ENCODE data around the gene NOD1.

- TF ChIP-seq CREM (IDR thresholded peaks at IDR 0.05) (no peak), CREM (CRISPR knock-in tag; IDR thresholded peaks at IDR 0.05) (no peak), SKIL (CRISPR knock-in tag; IDR thresholded peaks at IDR 0.05; ENCODE audit: borderline replicate concordance) (no peak), ATF6 (CRISPR knock-in tag; conservative IDR thresholded peaks at IDR 0.05) (no peak), FOXA3 (CRISPR knock-in tag; IDR thresholded peaks at IDR 0.05) (no peak), CTCF (CRISPR knock-in tag; IDR thresholded peaks at IDR 0.05) (no peak), ZNF703 (CRISPR knock-in tag; IDR thresholded peaks at IDR 0.05; ENCODE audit: borderline replicate concordance) (no peak), USF2 (IDR thresholded peaks at IDR 0.05; ENCODE audit: low read depth, low read length) (no peak), USF2 (CRISPR knock-in tag; IDR thresholded peaks at IDR 0.05; ENCODE audit: borderline replicate concordance) (no peak), ELF1 (CRISPR knock-in tag; IDR thresholded peaks at IDR 0.05) (no peak), PHF5A (CRISPR knock-in tag; IDR thresholded peaks at IDR 0.05; ENCODE audit: low read depth, unreplicated experiment) (no peak)
These were observed 12.3 kb downstream of the NOD1 start for GRCh38 chr7:30466266-30466665.

All from HepG2 (cell line).